ENCODE measurements around the gene CAMKK2.

DNA sequence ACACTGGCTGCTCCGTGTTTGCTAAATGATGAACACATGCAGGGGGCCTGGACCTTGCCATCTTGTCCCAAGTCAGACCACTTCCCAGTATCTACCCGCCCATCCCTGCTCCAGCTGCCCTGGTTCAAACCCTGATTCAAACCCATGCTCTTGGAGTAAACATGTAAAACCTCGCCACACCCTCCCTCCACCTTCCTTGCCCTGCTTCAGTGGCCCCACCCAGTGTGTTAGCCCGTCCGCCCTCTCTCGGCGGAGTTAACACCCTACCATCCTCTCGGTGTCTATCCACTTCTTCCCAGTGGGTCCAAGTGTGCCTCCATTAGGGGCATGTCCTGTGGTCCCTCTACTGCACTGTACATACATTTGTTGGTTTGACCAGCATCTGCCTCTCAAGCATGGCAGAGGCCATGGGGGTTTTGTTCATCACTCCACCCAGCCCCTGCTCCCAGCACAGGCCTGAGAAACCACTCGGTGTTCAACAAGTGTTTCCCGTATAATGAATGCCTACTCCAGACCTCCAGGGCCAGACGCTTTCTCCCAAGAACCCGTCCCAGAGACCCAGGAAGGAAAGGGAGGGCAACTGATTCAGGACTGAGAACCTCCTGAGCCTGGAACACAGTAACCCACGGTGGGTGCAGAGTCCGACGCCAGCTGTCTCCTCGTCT is 49.5 kb downstream of the CAMKK2 start:
- TF ChIP-seq CTCF (IDR thresholded peaks at IDR 0.05; ENCODE audit: poor library complexity, severe bottlenecking) (no peak), EP300 (conservative IDR thresholded peaks at IDR 0.05; ENCODE audit: poor library complexity, severe bottlenecking) (no peak), EZH2 (IDR thresholded peaks at IDR 0.05; ENCODE audit: borderline replicate concordance, insufficient read depth, low read length, poor library complexity, severe bottlenecking) (no peak), MXI1 (conservative IDR thresholded peaks at IDR 0.05; ENCODE audit: poor library complexity, severe bottlenecking) (no peak), TAF1 (IDR thresholded peaks at IDR 0.05; ENCODE audit: low read depth) (no peak), SMC3 (conservative IDR thresholded peaks at IDR 0.05; ENCODE audit: poor library complexity) (no peak), REST (IDR thresholded peaks at IDR 0.05; ENCODE audit: borderline replicate concordance) (no peak), POLR2AphosphoS5 (IDR thresholded peaks at IDR 0.05) (no peak), RAD21 (conservative IDR thresholded peaks at IDR 0.05) (no peak)
